Endothelial cell (in vitro differentiated cells): ENCODE data around the gene DDX6. TPM values are rescaled to one million over a fixed set of nuclear protein-coding genes. Genes with fewer than 3 reads are reported as not detected.

ENCODE experiments used
- DNase-seq: peaks from one replicate; pipeline ENCODE4 v3.0.0; 2021; ENCODE audit warnings: low spot score
- H3K27ac Mint-ChIP-seq: one replicate; pipeline ENCODE4 v1.8.0; 2021; ENCODE audit warnings: mixed read lengths, inconsistent platforms; ENCODE audit not compliant: unreplicated experiment
- H3K27me3 Mint-ChIP-seq: one replicate; pipeline ENCODE4 v1.8.0; 2021; ENCODE audit warnings: mild to moderate bottlenecking, moderate library complexity, mixed read lengths, inconsistent platforms; ENCODE audit not compliant: unreplicated experiment
- H3K36me3 Mint-ChIP-seq: one replicate; pipeline ENCODE4 v1.8.0; 2021; ENCODE audit warnings: mild to moderate bottlenecking, low read depth, mixed read lengths, inconsistent platforms; ENCODE audit not compliant: unreplicated experiment
- H3K4me1 Mint-ChIP-seq: one replicate; pipeline ENCODE4 v1.8.0; 2021; ENCODE audit warnings: mild to moderate bottlenecking, mixed read lengths, inconsistent platforms; ENCODE audit not compliant: unreplicated experiment
- H3K4me3 Mint-ChIP-seq: one replicate; pipeline ENCODE4 v1.8.0; 2021; ENCODE audit warnings: mild to moderate bottlenecking, mixed read lengths, inconsistent platforms; ENCODE audit not compliant: unreplicated experiment
- H3K9me3 Mint-ChIP-seq: one replicate; pipeline ENCODE4 v1.8.0; 2021; ENCODE audit warnings: mixed read lengths, inconsistent platforms; ENCODE audit not compliant: unreplicated experiment
- total RNA-seq: library from RNA; stranded (reverse); fragmentation: NEBNext Ultra II Directional; extraction: Animal tissue kit (Norgen Biotek cat#: 25700); gene quantifications from one replicate; pipeline ENCODE4 v1.2.1, GENCODE V29; 2021; ENCODE audit not compliant: unreplicated experiment
- TF ChIP-seq, protein P1 (sequence below): fragments of 200-600 bp; sonication (generic); IDR thresholded peaks from one replicate; pipeline ENCODE4 v1.5.0; 2021; ENCODE audit warnings: antibody characterized with exemption; ENCODE audit not compliant: unreplicated experiment

The DDX6 gene
- total RNA-seq, 1 donor from 2014 or later, result 165 TPM

DNA sequence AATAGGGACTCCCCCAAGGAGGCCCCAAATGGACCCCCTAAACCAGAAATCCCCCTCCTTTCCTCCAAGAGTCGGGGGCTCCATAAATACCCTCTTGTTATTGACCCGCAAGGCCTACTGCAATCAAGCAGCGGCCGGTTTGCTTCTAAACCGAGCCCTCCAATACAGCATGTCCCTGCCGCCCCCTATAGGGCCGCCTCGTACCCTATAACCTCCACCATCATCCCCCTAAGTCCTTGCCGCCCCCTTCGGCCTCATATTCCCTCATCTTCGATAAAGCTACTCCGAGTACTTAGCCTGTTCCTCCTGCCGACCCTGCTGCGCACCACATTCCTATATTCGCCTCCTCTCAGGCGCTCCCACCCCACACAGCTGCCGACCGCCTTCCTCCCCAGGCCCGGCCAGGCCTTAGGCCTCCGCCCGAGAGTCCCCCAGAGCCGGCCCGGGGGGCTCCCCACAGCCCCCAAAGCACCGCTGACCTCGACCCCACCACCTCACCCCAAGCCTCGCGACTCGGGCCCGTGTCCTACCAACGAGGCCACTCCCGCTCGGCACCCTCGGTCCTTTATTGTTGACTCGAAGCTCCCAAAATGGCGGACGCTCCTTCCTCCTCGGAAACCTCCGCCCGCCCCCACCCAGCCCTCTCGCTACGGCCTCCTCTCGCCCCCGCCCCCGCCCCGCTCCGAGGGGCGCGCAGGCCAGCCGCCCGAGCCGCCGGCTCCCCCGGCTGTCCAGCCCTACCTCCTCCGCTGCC is 430 bp downstream of the DDX6 start:
- peak; percentile 43 for DNase-seq
- TF ChIP-seq, protein P1, sequence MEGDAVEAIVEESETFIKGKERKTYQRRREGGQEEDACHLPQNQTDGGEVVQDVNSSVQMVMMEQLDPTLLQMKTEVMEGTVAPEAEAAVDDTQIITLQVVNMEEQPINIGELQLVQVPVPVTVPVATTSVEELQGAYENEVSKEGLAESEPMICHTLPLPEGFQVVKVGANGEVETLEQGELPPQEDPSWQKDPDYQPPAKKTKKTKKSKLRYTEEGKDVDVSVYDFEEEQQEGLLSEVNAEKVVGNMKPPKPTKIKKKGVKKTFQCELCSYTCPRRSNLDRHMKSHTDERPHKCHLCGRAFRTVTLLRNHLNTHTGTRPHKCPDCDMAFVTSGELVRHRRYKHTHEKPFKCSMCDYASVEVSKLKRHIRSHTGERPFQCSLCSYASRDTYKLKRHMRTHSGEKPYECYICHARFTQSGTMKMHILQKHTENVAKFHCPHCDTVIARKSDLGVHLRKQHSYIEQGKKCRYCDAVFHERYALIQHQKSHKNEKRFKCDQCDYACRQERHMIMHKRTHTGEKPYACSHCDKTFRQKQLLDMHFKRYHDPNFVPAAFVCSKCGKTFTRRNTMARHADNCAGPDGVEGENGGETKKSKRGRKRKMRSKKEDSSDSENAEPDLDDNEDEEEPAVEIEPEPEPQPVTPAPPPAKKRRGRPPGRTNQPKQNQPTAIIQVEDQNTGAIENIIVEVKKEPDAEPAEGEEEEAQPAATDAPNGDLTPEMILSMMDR, result no peak
- peak overlapping the region; percentile 99 for H3K4me3 Mint-ChIP-seq
- no peaks in the 10 kb centered on the region for H3K9me3 Mint-ChIP-seq
- H3K36me3 Mint-ChIP-seq, result peaks cover 4% of the 10 kb centered on the region
- H3K4me1 Mint-ChIP-seq, result peaks cover 10% of the 10 kb centered on the region
- H3K27ac Mint-ChIP-seq, result peak overlapping the region; percentile 99
- H3K27me3 Mint-ChIP-seq, result peaks cover 10% of the 10 kb centered on the region

DNA sequence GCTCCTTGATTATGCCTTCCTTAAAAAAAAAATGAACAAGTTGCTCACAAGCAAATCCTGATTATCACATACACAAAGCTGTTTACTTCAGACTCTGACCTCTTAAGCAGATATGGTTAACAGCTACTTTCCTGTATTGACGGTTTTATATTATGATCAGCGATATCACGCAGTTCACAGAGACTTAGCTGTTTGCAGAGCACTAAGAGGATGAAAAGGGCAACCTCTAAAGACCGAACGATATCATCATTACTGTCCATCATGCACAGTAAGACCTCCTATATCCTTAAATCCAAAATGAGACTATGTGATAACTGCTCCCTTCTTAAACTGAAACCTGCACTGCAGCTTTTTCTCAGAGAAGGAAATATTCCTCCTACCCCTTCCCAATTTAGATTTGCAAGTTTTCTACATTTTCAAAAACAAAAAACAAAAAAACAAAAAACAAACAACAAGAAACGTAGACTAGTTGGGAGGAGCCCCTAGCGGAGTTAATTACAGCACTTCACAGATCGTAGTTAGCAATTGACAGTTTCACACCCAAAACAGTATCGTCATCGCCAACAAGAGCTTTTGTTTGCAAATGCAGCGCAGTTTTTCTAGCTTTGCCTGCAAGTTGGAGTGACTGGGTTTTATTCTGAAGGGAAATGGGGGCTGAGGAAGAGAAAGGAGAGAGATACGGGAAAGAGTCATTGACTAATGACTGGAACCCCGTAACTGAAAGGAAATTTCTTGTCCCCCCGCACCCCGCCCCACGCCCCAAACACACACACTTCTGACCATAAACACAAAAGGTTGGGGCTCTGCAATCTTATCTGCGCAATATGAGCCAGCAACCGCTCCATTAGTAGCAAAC is 1.2 kb downstream of the DDX6 start:
- TF ChIP-seq, protein P1, result no peak
- Mint-ChIP-seq H3K36me3 (peaks cover 4% of the 10 kb centered on the region), H3K27me3 (peaks cover 10% of the 10 kb centered on the region), H3K27ac (peak overlapping the region; percentile 99), H3K9me3 (no peaks in the 10 kb centered on the region), H3K4me1 (peaks cover 10% of the 10 kb centered on the region), H3K4me3 (peak overlapping the region; percentile 99)
- peak; percentile 4 for DNase-seq

DNA sequence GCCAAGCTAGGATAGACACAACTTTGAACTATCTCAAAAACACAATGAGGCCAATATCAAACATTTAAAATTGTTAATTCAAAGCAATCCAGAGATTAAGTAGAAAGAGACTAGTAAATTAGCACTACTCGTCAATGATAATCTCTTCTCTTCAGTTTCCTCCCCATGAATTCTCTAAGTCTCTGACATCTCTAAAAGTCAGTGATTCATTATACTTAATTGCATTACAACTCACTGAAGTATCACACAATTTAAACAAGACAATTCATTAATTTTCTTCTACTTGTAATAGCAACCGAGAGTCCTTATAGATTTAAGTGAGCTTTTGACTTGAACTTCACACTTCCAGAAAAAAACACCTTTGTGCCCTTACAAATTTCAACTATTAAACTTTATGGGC is 4.3 kb downstream of the DDX6 start:
- Mint-ChIP-seq H3K36me3 (peaks cover 9% of the 10 kb centered on the region), H3K4me3 (no peak overlapping the region), H3K27me3 (peaks cover 7% of the 10 kb centered on the region), H3K4me1 (peaks cover 10% of the 10 kb centered on the region), H3K9me3 (no peaks in the 10 kb centered on the region), H3K27ac (no peak overlapping the region)
- TF ChIP-seq, protein P1, result no peak
- DNase-seq, result no peak

DNA sequence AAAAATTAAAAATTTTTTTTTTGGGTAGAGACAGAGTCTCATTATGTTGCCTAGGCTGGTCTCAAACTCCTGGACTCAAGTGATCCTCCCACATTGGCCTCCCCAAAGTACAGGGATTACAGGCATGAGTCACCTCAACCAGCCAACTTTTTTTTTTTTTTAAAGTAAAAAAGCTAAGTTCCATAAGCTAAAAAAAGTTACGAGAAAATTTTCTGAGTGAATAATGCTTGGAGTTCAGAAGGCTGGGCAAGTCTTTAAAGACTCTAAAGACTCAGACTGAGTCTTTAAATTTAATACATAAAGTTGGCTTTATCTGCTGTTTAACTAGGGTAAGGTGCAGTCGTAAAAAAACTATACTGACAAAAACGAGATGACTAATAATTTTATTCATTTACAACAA is 5.6 kb downstream of the DDX6 start:
- Mint-ChIP-seq H3K27me3 (peaks cover 5% of the 10 kb centered on the region), H3K9me3 (no peaks in the 10 kb centered on the region), H3K27ac (no peak overlapping the region), H3K4me1 (peaks cover 10% of the 10 kb centered on the region), H3K36me3 (peaks cover 14% of the 10 kb centered on the region), H3K4me3 (no peak overlapping the region)
- TF ChIP-seq, protein P1, result no peak
- no peak for DNase-seq
